HG03097 (cell line): ENCODE data around the gene CCDC33.

Experiments used
- ATAC-seq: cut with Tn5 transposase; IDR thresholded peaks from one replicate; pipeline ENCODE4 v1.9.1; 2021; ENCODE audit not compliant: unreplicated experiment, low FRiP score

The CCDC33 gene

GRCh38 chr15:74328331-74329056 is 92.4 kb downstream of the CCDC33 start:
- no peak for ATAC-seq

DNA sequence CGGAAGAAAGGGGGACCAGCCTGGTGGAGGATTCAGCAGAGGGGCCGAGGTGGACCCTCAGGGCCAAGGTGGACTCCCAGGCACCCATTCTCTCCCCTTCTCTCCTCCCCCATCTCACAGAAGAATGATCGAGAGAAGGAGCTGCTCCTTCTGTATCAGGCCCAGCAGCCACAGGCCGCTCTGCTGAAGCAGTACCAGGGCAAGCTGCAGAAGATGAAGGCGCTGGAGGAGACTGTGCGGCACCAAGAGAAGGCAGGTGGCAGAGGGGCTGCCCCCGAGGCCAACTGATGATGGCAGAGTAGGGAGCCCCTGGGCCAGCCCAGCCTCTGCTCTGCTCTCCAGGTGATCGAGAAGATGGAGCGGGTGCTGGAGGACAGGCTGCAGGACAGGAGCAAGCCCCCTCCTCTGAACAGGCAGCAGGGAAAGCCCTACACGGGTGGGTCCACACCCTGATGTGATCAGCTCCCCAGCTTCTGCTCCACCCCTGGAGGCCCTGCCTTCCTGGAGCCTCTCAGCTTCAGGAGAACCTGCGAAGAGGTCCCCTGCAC is 94.8 kb downstream of the CCDC33 start:
- ATAC-seq = no peak

DNA sequence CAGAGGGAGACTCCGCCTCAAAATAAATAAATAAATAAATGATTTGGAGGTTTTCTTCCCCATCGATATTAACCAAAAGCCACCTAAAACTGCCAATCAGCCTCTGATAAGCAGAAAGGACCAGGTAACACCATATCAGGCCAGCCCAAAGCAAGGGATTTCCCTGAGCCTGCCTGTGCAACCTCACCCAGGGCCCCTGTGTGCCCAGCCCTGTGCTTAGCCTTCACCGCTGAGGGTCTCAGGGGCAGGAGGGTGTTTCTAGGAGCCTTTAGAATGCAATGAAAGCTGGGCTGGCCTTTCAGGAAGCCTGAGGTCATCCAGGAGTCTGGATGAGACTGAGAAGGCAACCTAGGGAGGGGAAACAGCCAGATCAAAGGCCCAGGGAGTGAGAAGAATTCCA is 95.9 kb downstream of the CCDC33 start:
- ATAC-seq = no peak

- no peak for ATAC-seq
Measured at GRCh38 chr15:74332611-74333010, 96.5 kb downstream of the CCDC33 start.

DNA sequence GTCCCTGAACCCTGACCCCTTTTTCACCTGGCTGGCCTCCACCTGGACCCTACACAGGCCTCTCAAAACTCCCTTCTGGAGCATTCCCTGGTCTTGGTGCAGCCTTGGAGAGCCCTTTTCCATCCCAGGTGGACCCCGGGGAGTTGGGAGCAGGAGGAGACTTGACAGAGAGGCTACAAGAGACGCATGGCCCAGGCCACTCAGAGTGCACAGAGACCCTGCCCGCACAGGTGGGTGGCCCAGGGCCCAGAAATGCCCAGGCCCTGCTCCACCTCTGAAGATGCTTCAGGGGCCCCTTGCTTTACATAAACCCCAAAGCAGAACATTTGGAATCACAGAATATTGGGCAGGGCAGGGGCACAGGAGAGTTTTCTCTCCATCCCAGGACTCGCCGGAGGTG is 97.0 kb downstream of the CCDC33 start:
- ATAC-seq = no peak

GRCh38 chr15:74333662-74334061 is 97.5 kb downstream of the CCDC33 start:
- no peak for ATAC-seq

DNA sequence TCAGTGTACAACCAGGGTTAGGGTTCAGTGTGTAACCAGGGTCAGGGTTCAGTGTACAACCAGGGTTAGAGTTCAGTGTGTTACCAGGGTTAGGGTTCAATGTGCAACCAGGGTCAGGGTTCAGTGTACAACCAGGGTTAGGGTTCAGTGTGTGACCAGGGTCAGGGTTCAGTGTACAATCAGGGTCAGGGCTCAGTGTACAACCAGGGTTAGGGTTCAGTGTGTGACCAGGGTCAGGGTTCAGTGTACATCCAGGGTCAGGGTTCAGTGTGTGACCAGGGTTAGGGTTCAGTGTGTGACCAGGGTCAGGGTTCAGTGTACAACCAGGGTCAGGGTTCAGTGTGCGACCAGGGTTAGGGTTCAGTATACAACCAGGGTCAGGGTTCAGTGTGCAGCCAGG is 98.0 kb downstream of the CCDC33 start:
- no peak for ATAC-seq

DNA sequence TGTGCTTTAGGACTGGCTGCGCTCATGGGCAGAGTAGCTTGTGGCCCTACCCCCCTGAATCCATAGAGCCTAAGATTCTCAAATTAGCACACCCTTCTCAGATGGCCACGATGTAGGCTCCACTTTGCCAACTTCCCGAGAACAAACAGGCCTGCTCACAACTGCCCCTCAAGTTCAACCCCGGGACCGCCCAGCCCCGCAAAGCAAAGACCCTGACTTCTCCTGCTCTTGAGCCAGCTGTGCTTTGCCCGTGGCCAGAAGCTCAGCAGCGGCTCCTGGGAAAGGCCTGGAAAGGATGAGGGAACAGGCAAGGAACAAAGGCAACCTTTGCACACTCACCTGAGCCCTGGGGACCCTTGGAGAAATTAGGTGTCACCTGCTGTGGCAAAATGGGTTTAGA is 99.3 kb downstream of the CCDC33 start:
- no peak for ATAC-seq

DNA sequence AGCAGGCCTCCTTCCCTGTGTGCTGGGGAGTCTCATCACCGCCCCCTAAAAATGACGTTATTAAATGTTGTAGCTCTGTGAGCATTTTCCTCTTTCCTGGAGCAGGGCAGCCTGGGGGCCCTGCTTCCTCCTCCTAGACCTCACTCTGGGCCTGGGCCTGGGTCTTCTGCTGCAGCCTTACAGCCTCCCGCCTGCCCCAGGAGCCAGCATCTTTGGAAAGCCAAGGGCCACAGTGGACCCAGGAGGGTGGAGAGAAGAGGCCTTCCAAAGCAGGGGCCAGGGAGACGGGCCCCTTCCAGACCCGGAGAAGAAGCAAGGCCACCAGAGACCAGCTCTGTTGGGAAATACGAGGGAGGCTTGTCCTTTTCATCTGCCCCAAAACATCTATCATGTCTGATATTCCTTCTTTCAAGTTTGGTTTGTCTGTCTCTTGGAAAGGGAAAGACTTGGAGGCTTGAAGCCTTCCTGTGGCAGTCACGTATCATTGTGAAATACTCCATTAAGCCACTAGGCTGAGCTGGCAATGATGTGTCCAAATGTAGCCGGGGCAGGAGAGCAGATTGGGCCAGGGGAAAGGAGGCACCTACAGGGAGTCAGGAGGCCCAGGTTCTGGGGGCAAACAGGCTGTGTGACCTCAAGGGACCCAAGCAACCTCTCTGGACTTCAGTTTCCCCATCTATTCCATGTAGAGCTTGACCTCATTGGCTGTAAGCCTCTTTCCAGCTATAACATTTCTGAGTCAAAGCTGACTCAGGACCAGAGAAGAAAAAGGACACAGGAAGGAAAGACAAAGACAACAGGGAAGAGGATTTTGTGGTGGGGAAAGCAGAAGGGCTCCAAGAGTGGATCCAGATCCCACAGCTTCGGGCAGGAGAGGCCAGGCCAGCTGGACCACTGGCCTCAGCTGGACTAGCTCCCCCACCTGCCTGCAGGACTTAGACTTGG is 100.2 kb downstream of the CCDC33 start:
- ATAC-seq = no peak

DNA sequence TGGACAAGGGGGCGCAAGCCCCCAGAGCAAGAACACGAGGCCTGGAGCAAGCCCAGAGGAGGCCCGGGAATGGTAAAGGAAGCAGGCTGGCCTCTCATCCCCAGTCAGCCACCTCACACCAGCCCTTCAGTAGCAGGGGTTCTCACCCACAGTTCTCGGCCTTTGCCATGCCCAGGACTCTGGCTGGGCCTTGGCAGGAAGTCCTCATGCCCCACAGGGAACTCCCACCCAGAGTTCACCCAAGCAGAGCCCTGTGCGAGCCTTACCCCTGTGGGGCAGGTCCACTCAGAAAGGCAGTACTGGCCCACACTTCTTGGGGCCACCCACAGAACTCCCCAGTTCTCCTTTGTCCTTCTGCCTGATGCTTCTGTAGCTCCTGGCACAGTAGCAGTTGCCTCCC is 101.0 kb downstream of the CCDC33 start:
- no peak for ATAC-seq

- no peak for ATAC-seq
Measured at GRCh38 chr15:74337607-74338211, 101.6 kb downstream of the CCDC33 start.

DNA sequence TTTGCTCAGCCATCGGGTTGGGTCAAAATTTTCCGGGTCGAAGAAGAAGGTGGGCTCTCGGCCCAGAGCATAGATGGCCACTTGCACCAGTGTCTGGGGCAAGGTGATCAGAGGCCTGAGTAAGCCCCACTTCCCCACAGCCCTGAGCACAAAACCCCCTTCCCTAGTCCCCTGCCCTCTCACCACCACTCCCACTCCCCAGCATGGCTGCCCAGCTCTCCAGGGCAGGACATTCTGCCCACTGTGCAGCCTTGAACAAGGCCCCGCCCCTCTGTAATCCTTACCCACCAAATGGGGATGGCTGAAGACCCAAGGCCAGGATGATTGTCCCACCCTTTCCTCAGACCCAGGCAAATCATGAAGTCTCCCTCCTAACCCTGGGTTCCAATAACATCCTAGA is 102.5 kb downstream of the CCDC33 start:
- no peak for ATAC-seq

GRCh38 chr15:74339371-74339770 is 103.2 kb downstream of the CCDC33 start:
- ATAC-seq = no peak

GRCh38 chr15:74340150-74340549 is 104.0 kb downstream of the CCDC33 start:
- no peak for ATAC-seq

GRCh38 chr15:74343127-74343796 is 107.1 kb downstream of the CCDC33 start:
- no peak for ATAC-seq

DNA sequence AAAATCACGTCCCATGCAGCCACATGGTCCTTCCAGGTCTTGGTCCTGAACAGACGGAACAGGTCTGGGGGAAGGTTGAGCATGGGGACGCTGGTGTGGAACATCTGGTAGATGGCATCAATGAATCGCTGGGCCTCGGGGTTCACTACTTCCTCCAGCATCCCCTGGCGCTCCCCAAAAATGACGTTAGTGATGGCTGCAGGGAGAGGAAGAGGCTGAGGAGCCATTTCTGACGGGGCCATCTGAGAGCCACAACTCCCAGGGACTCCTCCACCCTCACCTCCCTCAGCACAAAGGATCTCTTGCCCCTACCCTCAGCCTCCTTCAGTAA is 107.6 kb downstream of the CCDC33 start:
- ATAC-seq = no peak

DNA sequence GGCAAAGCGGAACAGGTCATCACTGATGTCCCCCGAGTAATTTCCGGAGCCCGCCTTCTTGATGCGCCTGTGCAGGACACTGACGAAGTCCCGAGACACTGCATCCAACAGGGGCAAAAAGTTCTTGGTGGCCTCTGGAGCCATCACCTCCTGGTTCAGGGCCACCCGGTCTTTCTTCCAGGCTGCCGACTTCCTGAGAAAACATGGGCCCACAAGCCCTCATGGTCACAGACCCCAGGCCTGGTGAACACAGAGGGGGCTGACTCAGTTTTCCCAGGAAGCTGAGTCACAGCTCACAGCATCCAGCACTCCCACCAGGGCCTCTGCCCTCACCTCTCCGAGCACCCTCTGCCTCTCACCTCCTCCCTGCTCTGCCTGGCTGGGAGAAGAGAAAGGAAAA is 108.9 kb downstream of the CCDC33 start:
- no peak for ATAC-seq

DNA sequence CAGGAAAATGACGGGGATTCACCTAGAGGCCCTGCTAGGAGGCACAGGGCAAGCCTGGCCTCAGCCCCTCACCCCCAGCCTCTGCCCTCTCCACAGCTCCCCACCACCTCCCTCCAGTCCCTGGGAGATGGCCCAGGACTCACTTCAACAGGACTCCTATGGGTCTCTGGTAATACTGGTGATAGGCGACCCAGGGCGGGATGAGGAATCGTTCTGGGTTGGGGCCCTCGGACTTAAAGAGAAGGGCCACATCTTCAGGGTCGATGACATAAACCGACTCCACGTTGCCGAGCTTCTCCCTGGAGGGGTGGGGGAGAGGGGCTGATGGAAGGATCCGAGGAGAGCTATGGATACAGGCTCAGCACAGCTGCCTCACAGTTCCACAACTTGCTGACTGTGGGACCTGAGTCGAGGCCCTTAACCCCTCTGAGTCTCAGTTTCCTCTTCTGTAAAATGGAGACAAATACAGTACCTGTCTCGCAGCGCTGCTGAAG is 111.7 kb downstream of the CCDC33 start:
- no peak for ATAC-seq

DNA sequence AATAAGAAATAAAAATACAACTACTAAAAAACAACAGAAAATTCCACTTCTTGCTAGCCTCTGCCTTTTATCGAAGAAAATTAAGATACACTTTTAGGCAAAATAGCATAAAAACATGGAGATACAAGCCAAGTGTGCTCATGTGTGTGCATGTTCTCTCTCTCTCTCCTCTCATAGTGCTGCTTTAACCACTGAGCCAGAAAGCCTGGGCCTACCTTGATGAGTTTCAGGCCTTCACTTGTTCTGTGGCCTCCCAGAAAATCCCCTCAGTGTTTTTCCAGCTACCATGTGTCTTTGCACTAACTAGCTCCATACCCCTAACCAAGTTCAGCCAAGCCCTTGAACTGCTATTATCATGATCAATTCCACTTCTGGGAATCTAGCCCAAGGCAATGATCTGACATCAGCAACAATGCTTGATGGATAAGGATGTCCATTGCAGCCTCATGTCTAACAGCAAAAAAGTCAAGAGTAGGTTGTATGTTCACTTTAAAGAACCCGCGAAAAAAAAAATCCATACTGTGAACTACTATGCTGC is 113.2 kb downstream of the CCDC33 start:
- ATAC-seq = no peak
